ENCODE results near the gene WDFY1.

The WDFY1 gene

DNA sequence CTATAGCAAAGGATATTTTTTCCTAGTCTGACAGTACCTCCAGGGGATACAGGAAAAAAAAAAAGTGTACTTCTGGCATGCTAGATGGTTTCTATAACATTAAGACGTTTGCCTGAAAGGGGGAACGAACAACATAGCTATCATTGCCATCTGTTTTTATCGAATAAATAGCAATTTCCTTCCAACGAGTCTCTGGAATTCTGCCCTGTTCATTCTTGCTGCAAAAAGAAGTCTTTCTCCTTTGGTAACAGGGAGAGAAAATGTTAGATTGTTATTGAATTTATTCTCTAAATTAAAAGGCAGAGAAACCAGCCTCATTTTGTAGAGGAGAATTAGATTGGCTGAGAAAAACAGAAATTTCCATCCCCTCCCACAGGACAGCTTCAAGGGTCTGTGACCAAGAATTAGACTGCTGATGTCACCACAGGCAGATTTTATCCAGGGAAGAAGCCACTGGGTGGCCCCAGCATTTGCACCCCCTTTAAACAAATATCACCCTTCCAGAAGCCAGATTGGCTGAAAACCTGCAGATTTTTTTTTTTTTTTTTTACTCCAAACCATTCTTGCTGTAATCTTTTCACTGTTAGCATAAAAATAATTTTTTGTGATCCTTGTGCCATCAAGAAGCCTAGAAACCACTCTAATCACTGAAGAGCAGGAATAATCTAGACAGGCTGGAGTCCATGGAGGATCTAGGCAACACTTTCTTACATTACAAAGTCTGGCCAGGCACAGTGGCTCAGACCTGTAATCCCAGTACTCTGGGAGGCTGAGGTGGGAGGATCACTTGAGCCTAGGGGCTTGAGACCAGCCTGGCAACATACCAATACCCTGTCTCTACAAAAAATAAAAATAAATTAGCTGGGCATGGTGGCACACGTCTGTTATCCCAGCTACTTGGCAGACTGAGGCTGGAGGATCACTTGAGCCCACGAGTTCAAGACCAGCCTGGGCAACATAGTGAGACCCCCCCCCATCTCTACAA lies 12.0 kb downstream of the WDFY1 start:
- no peak; the same call in 1 of the 3 replicates for ATAC-seq
- TF ChIP-seq TCF4 (CRISPR knock-in tag; IDR thresholded peaks at IDR 0.05; ENCODE audit: borderline replicate concordance), result 0 out of 2 replicates have a peak, but pooled peaks have one; percentile 15
- TF ChIP-seq, protein P1, sequence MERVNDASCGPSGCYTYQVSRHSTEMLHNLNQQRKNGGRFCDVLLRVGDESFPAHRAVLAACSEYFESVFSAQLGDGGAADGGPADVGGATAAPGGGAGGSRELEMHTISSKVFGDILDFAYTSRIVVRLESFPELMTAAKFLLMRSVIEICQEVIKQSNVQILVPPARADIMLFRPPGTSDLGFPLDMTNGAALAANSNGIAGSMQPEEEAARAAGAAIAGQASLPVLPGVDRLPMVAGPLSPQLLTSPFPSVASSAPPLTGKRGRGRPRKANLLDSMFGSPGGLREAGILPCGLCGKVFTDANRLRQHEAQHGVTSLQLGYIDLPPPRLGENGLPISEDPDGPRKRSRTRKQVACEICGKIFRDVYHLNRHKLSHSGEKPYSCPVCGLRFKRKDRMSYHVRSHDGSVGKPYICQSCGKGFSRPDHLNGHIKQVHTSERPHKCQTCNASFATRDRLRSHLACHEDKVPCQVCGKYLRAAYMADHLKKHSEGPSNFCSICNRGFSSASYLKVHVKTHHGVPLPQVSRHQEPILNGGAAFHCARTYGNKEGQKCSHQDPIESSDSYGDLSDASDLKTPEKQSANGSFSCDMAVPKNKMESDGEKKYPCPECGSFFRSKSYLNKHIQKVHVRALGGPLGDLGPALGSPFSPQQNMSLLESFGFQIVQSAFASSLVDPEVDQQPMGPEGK (CRISPR knock-in tag; IDR thresholded peaks at IDR 0.05; ENCODE audit: borderline replicate concordance), result no peak

DNA sequence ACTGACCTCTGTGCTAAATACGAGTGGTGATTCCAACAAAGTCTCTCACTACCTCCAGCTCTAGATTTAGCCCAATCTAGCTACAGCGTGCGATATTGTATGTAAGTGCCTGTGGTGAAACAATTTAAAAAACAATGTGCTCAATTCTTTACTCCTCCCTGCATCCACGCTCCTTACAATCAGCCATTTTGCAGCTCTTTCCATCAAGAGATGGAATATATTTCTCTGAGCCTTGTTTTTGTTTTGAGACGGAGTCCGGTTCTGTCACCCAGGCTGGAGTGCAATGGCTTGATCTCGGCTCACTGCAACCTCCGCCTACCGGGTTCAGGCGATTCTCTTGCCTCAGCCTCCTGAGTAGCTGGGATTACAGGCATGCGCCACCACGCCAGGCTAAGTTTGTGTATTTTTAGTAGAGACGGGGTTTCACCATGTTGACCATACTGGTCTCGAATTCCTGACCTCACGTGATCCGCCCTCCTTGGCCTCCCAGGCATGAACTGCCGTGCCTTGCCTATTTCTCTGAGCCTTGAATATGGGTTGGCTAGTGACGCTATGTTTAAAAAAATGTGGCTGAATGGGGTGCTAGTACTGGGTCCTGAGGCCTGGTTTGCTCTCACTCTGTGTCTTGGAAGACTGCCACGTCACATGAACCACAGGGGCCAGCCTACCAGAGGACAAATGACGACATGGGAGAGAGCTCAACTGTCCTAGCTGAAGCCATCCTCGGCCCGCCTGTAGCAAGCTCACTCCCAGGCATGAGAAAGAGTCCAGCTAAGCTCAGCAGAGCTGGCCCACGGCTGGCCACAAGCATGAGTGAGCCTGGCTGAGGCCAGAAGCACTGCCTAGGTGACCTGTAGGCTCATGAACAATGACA lies 14.8 kb downstream of the WDFY1 start:
- ATAC-seq, result no peak; the same call in 2 of the 3 replicates
- TF ChIP-seq TOX (CRISPR knock-in tag; IDR thresholded peaks at IDR 0.05; ENCODE audit: borderline replicate concordance) (no peak), ZC3H10 (CRISPR knock-in tag; IDR thresholded peaks at IDR 0.05) (no peak), ZNF8 (CRISPR knock-in tag; IDR thresholded peaks at IDR 0.05) (no peak), ZFP3 (CRISPR knock-in tag; IDR thresholded peaks at IDR 0.05) (no peak), OSR1 (CRISPR knock-in tag; IDR thresholded peaks at IDR 0.05) (no peak), ZNF565 (CRISPR knock-in tag; conservative IDR thresholded peaks at IDR 0.05; ENCODE audit: low read depth) (no peak), ZNF70 (CRISPR knock-in tag; IDR thresholded peaks at IDR 0.05) (no peak), ESRRG (CRISPR knock-in tag; IDR thresholded peaks at IDR 0.05) (no peak), ISL1 (CRISPR knock-in tag; IDR thresholded peaks at IDR 0.05) (no peak), GLIS3 (CRISPR knock-in tag; IDR thresholded peaks at IDR 0.05) (no peak), PPARA (CRISPR knock-in tag; IDR thresholded peaks at IDR 0.05; ENCODE audit: borderline replicate concordance) (no peak), TCF4 (CRISPR knock-in tag; IDR thresholded peaks at IDR 0.05; ENCODE audit: borderline replicate concordance) (no peak), CSDC2 (CRISPR knock-in tag; IDR thresholded peaks at IDR 0.05) (no peak)
- TF ChIP-seq, protein P2, sequence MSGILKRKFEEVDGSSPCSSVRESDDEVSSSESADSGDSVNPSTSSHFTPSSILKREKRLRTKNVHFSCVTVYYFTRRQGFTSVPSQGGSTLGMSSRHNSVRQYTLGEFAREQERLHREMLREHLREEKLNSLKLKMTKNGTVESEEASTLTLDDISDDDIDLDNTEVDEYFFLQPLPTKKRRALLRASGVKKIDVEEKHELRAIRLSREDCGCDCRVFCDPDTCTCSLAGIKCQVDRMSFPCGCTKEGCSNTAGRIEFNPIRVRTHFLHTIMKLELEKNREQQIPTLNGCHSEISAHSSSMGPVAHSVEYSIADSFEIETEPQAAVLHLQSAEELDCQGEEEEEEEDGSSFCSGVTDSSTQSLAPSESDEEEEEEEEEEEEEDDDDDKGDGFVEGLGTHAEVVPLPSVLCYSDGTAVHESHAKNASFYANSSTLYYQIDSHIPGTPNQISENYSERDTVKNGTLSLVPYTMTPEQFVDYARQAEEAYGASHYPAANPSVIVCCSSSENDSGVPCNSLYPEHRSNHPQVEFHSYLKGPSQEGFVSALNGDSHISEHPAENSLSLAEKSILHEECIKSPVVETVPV (CRISPR knock-in tag; IDR thresholded peaks at IDR 0.05), result no peak
- TF ChIP-seq, protein P3, sequence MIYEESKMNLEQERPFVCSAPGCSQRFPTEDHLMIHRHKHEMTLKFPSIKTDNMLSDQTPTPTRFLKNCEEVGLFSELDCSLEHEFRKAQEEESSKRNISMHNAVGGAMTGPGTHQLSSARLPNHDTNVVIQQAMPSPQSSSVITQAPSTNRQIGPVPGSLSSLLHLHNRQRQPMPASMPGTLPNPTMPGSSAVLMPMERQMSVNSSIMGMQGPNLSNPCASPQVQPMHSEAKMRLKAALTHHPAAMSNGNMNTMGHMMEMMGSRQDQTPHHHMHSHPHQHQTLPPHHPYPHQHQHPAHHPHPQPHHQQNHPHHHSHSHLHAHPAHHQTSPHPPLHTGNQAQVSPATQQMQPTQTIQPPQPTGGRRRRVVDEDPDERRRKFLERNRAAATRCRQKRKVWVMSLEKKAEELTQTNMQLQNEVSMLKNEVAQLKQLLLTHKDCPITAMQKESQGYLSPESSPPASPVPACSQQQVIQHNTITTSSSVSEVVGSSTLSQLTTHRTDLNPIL (CRISPR knock-in tag; IDR thresholded peaks at IDR 0.05; ENCODE audit: low read depth), result no peak
- TF ChIP-seq, protein P4, sequence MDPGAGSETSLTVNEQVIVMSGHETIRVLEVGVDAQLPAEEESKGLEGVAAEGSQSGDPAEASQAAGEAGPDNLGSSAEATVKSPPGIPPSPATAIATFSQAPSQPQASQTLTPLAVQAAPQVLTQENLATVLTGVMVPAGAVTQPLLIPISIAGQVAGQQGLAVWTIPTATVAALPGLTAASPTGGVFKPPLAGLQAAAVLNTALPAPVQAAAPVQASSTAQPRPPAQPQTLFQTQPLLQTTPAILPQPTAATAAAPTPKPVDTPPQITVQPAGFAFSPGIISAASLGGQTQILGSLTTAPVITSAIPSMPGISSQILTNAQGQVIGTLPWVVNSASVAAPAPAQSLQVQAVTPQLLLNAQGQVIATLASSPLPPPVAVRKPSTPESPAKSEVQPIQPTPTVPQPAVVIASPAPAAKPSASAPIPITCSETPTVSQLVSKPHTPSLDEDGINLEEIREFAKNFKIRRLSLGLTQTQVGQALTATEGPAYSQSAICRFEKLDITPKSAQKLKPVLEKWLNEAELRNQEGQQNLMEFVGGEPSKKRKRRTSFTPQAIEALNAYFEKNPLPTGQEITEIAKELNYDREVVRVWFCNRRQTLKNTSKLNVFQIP (CRISPR knock-in tag; IDR thresholded peaks at IDR 0.05; ENCODE audit: borderline replicate concordance, low read depth), result no peak

DNA sequence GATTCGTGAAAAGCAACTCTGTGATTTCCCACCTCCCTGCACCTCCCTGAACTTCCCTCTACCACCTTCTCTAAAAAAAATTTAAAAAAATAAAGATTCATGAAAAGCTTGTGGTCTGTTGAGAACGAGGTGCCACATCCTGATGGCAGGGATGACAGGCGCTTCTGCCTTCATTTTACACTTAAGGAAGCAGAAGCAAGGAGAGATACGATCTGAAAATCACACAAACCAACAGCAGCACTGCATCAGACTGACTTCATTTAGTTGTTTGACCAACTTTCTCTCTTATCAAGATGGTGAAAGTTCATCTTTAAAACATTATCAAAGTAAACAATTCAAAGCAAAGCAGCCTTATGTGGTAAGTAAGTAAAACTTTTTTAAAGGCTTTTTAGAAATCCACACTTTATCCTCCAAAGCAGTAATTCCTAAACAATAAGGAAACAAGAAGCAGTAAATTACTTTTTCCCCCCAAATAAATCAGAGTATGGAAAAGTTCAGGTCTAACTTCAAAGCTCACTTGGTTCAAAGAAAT lies 15.5 kb downstream of the WDFY1 start:
- ATAC-seq, result no peak
- TF ChIP-seq TOX (CRISPR knock-in tag; IDR thresholded peaks at IDR 0.05; ENCODE audit: borderline replicate concordance) (no peak), CSDC2 (CRISPR knock-in tag; IDR thresholded peaks at IDR 0.05) (no peak), ZC3H10 (CRISPR knock-in tag; IDR thresholded peaks at IDR 0.05) (no peak), ZFP3 (CRISPR knock-in tag; IDR thresholded peaks at IDR 0.05) (no peak), ZNF8 (CRISPR knock-in tag; IDR thresholded peaks at IDR 0.05) (no peak), PPARA (CRISPR knock-in tag; IDR thresholded peaks at IDR 0.05; ENCODE audit: borderline replicate concordance) (no peak), ARNTL (CRISPR knock-in tag; IDR thresholded peaks at IDR 0.05; ENCODE audit: borderline replicate concordance, low read depth) (no peak), OSR1 (CRISPR knock-in tag; IDR thresholded peaks at IDR 0.05) (no peak), ESRRG (CRISPR knock-in tag; IDR thresholded peaks at IDR 0.05) (no peak), ISL1 (CRISPR knock-in tag; IDR thresholded peaks at IDR 0.05) (no peak), ZNF70 (CRISPR knock-in tag; IDR thresholded peaks at IDR 0.05) (no peak), BACH2 (CRISPR knock-in tag; IDR thresholded peaks at IDR 0.05; ENCODE audit: borderline replicate concordance) (no peak), RARB (CRISPR knock-in tag; IDR thresholded peaks at IDR 0.05) (no peak), GLIS3 (CRISPR knock-in tag; IDR thresholded peaks at IDR 0.05) (no peak), ZNF565 (CRISPR knock-in tag; conservative IDR thresholded peaks at IDR 0.05; ENCODE audit: low read depth) (no peak)
- TF ChIP-seq, protein P2 (CRISPR knock-in tag; IDR thresholded peaks at IDR 0.05), result no peak
- TF ChIP-seq, protein P4 (CRISPR knock-in tag; IDR thresholded peaks at IDR 0.05; ENCODE audit: borderline replicate concordance, low read depth), result no peak
- TF ChIP-seq, protein P1 (CRISPR knock-in tag; IDR thresholded peaks at IDR 0.05; ENCODE audit: borderline replicate concordance), result no peak

Data from SK-N-SH treated with all-trans-retinoic acid at 6 μM for 48 hours (cell line).